H9 (cell line): ENCODE results near the gene ZSWIM5. TPM values are rescaled to one million over a fixed set of nuclear protein-coding genes. Genes with fewer than 3 reads are reported as not detected.
A peak's percentile ranks its signal among the peaks of the same experiment; 100 is the strongest.
"Not testable (repeated sequence)": the region's sequence is repeated elsewhere in the genome, so short reads cannot be mapped to it uniquely, and the experiment has no call there.

Source experiments
- DNase-seq: peaks from one replicate; pipeline ENCODE4 v3.0.0-alpha.2; 2017
- H2AFZ ChIP-seq: one replicate; pipeline ENCODE4 v1.6.1; 2013; ENCODE audit warnings: mild to moderate bottlenecking, low read length, control low read depth, moderate library complexity
- H2AK5ac ChIP-seq: 2 replicates; pipeline ENCODE4 v1.6.1; 2013; ENCODE audit warnings: low read length, control low read depth, mixed read lengths; ENCODE audit not compliant: insufficient read length
- H2BK120ac ChIP-seq: one replicate; pipeline ENCODE4 v1.6.1; 2013; ENCODE audit warnings: low read depth, mild to moderate bottlenecking, low read length, control low read depth, inconsistent platforms; ENCODE audit not compliant: poor library complexity, severe bottlenecking
- H2BK12ac ChIP-seq: 2 replicates; pipeline ENCODE4 v1.6.1; 2013; ENCODE audit warnings: low read length, control low read depth, mixed read lengths, low read depth; ENCODE audit not compliant: insufficient read length
- H2BK15ac ChIP-seq: 2 replicates; pipeline ENCODE4 v1.6.1; 2013; ENCODE audit warnings: low read depth, low read length, control low read depth
- H2BK20ac ChIP-seq: one replicate; pipeline ENCODE4 v1.6.1; 2013; ENCODE audit warnings: low read depth, mild to moderate bottlenecking, low read length, control low read depth, inconsistent platforms; ENCODE audit not compliant: poor library complexity, severe bottlenecking
- H2BK5ac ChIP-seq: 2 replicates; pipeline ENCODE4 v1.6.1; 2013; ENCODE audit warnings: low read length, control low read depth, mixed read lengths; ENCODE audit not compliant: insufficient read length
- H3K14ac ChIP-seq: 2 replicates; pipeline ENCODE4 v1.6.1; 2013; ENCODE audit warnings: low read length, control low read depth; ENCODE audit not compliant: insufficient read depth
- H3K18ac ChIP-seq: 2 replicates; pipeline ENCODE4 v1.6.1; 2013; ENCODE audit warnings: low read depth, mild to moderate bottlenecking, mixed read lengths, low read length, control low read depth; ENCODE audit not compliant: insufficient read length
- H3K23ac ChIP-seq: 2 replicates; pipeline ENCODE4 v1.6.1; 2013; ENCODE audit warnings: low read length, control low read depth, mixed read lengths, low read depth; ENCODE audit not compliant: insufficient read length
- H3K23me2 ChIP-seq: 2 replicates; pipeline ENCODE4 v1.6.1; 2013; ENCODE audit warnings: low read depth, mild to moderate bottlenecking, mixed read lengths, low read length, control low read depth; ENCODE audit not compliant: insufficient read length, poor library complexity, severe bottlenecking
- H3K27ac ChIP-seq: 2 replicates; pipeline ENCODE4 v1.5.1; 2013; ENCODE audit warnings: low read length, control low read depth, mixed read lengths, low read depth; ENCODE audit not compliant: insufficient read length
- H3K27me3 ChIP-seq: 2 replicates; pipeline ENCODE4 v1.6.1; 2013; ENCODE audit warnings: low read length, control low read depth, inconsistent platforms; ENCODE audit not compliant: insufficient read depth
- H3K4ac ChIP-seq: 2 replicates; pipeline ENCODE4 v1.6.1; 2013; ENCODE audit warnings: low read depth, mild to moderate bottlenecking, control low read depth, inconsistent platforms, low read length, moderate library complexity
- H3K4me1 ChIP-seq: 2 replicates; pipeline ENCODE4 v1.6.1; 2013; ENCODE audit warnings: low read length, control low read depth, inconsistent platforms; ENCODE audit not compliant: insufficient read depth
- H3K4me2 ChIP-seq: 2 replicates; pipeline ENCODE4 v1.6.1; 2013; ENCODE audit warnings: low read length, control low read depth, mixed read lengths; ENCODE audit not compliant: insufficient read length, insufficient read depth
- H3K56ac ChIP-seq: 2 replicates; pipeline ENCODE4 v1.6.1; 2013; ENCODE audit warnings: low read depth, mild to moderate bottlenecking, mixed read lengths, low read length, control low read depth; ENCODE audit not compliant: insufficient read length
- H3K79me1 ChIP-seq: 2 replicates; pipeline ENCODE4 v1.6.1; 2013; ENCODE audit warnings: low read depth, mild to moderate bottlenecking, moderate library complexity, low read length, control low read depth, inconsistent platforms; ENCODE audit not compliant: insufficient read depth, poor library complexity, severe bottlenecking
- H3K79me2 ChIP-seq: 2 replicates; pipeline ENCODE4 v1.6.1; 2013; ENCODE audit warnings: low read length, control low read depth, inconsistent platforms; ENCODE audit not compliant: insufficient read depth
- H3K9ac ChIP-seq: 2 replicates; pipeline ENCODE4 v1.6.1; 2013; ENCODE audit warnings: low read length, control low read depth, mixed read lengths; ENCODE audit not compliant: insufficient read length; ENCODE audit errors: extremely low read depth
- H3K9me3 ChIP-seq: one replicate; pipeline ENCODE4 v1.6.1; 2013; ENCODE audit warnings: low read depth, low read length, inconsistent platforms; ENCODE audit not compliant: control insufficient read depth
- H3T11ph ChIP-seq: one replicate; pipeline ENCODE4 v1.6.1; 2013; ENCODE audit warnings: mild to moderate bottlenecking, low read length, control low read depth, inconsistent platforms
- H4K20me1 ChIP-seq: one replicate; pipeline ENCODE4 v1.6.1; 2013; ENCODE audit not compliant: control insufficient read depth, insufficient read length, insufficient read depth
- H4K5ac ChIP-seq: 2 replicates; pipeline ENCODE4 v1.6.1; 2013; ENCODE audit warnings: low read depth, mild to moderate bottlenecking, mixed read lengths, low read length, control low read depth; ENCODE audit not compliant: insufficient read length
- H4K8ac ChIP-seq: replicated peaks from 2 replicates; pipeline ENCODE4 v1.6.1; 2013; ENCODE audit warnings: low read length, control low read depth, mixed read lengths, low read depth; ENCODE audit not compliant: insufficient read length
- H4K91ac ChIP-seq: 2 replicates; pipeline ENCODE4 v1.6.1; 2013; ENCODE audit warnings: low read depth, mild to moderate bottlenecking, moderate library complexity, mixed read lengths, low read length, control low read depth; ENCODE audit not compliant: insufficient read length
- H3K27ac Mint-ChIP-seq, 3 experiments: 2 replicates in 2 of 3; 3 replicates in 1 of 3; pipeline ENCODE4 v1.8.0; 2020 to 2021; ENCODE audit warnings: mixed read lengths in 3 of 3, mild to moderate bottlenecking in 1 of 3, moderate library complexity in 1 of 3
- H3K27me3 Mint-ChIP-seq: 2 replicates; pipeline ENCODE4 v1.8.0; 2021; ENCODE audit warnings: low read depth, mild to moderate bottlenecking, moderate library complexity, mixed read lengths
- H3K36me3 Mint-ChIP-seq, 3 experiments: 2 replicates in 2 of 3; 3 replicates in 1 of 3; pipeline ENCODE4 v1.8.0; 2020 to 2021; ENCODE audit warnings: low read depth in 3 of 3, mixed read lengths in 3 of 3; ENCODE audit not compliant: insufficient read depth in 1 of 3
- H3K4me1 Mint-ChIP-seq, 2 experiments: 2 replicates each; pipeline ENCODE4 v1.8.0; 2020; ENCODE audit warnings: mixed read lengths in 2 of 2
- H3K4me3 Mint-ChIP-seq, 2 experiments: 2 replicates in 1 of 2; 3 replicates in 1 of 2; pipeline ENCODE4 v1.8.0; 2020 to 2021; ENCODE audit warnings: mild to moderate bottlenecking in 2 of 2, mixed read lengths in 2 of 2, moderate library complexity in 1 of 2
- H3K9me3 Mint-ChIP-seq, 2 experiments: 2 replicates in 1 of 2; 3 replicates in 1 of 2; pipeline ENCODE4 v1.8.0; 2020; ENCODE audit warnings: mild to moderate bottlenecking in 2 of 2, mixed read lengths in 2 of 2, moderate library complexity in 1 of 2
- WGBS: extraction: QIAGEN DNeasy Blood & Tissue Kit; methylation state at CpG from one replicate; pipeline ENCODE4 v1.1.7; 2013; ENCODE audit warnings: missing lambda C conversion rate, low lambda C conversion rate, mixed read lengths; ENCODE audit not compliant: insufficient read length; ENCODE audit errors: extremely low coverage; 5-methylcytosine and 5-hydroxymethylcytosine counted together
- total RNA-seq: library from RNA; stranded (reverse); gene quantifications from 2 replicates; pipeline ENCODE4 v1.2.1, GENCODE V29; 2021
- TF ChIP-seq, protein P1 (sequence below): fragments of 200-600 bp; sonication (generic); conservative IDR thresholded peaks from 3 replicates; pipeline ENCODE4 v1.8.0; 2021; ENCODE audit warnings: antibody characterized with exemption, mild to moderate bottlenecking

The ZSWIM5 gene
- total RNA-seq, 1 experiment from 2014 or later, result 3.5 TPM

DNA sequence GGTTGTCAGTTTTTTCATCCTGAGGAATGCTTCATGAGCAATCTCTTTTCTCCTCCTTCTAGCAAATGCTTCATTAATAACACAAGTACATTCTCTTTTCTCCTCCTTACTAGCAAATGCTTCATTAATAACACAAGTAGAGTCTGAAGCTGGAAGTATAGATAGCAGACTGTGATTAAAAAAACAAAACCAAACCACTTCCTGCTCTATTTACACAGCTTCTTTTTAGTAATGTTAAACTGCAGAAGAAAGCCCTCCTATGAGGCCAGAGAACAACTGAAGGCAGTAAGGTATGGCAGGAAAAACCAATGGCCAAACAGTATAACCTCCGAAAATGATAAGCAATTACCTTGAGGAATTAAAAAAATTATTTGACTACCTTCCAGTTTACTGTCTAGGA lies 90.1 kb downstream of the ZSWIM5 start:
- Mint-ChIP-seq H3K36me3 (peaks cover 5 to 21% (median 7%) of the 10 kb centered on the region in 3 experiments; a peak in 6 of 7 replicates), H3K4me1 (peaks cover 9 to 13% of the 10 kb centered on the region in 2 experiments), H3K4me3 (no peak overlapping the region), H3K27ac (peak overlapping the region in 1 of 3 experiments; percentile 42; a peak in 1 of 7 replicates), H3K27me3 (no peaks in the 10 kb centered on the region), H3K9me3 (peaks cover 14 to 18% of the 10 kb centered on the region in 2 experiments)
- Histone ChIP-seq H3K14ac (no peak overlapping the region), H3K4me2 (no peak overlapping the region), H3K4me1 (no peaks in the 10 kb centered on the region), H4K20me1 (no peaks in the 10 kb centered on the region), H3K27ac (no peak overlapping the region), H2BK120ac (no peak overlapping the region), H2BK12ac (no peak overlapping the region), H3K23me2 (no peaks in the 10 kb centered on the region), H3K9ac (no peak overlapping the region), H2BK5ac (no peak overlapping the region), H3T11ph (no peak overlapping the region), H3K79me2 (no peaks in the 10 kb centered on the region), H4K5ac (no peak overlapping the region), H4K91ac (no peak overlapping the region), H3K79me1 (no peaks in the 10 kb centered on the region), H2AK5ac (no peak overlapping the region), H2BK15ac (no peak overlapping the region), H4K8ac (no peak overlapping the region), H3K56ac (no peak overlapping the region), H3K4ac (no peak overlapping the region), H2AFZ (no peak overlapping the region), H2BK20ac (no peak overlapping the region), H3K9me3 (no peaks in the 10 kb centered on the region), H3K23ac (no peak overlapping the region), H3K27me3 (no peaks in the 10 kb centered on the region), H3K18ac (no peak overlapping the region)
- no peak for DNase-seq
- no CpG with 5 or more reads among the region's 1 CpG for WGBS
- TF ChIP-seq, protein P1, sequence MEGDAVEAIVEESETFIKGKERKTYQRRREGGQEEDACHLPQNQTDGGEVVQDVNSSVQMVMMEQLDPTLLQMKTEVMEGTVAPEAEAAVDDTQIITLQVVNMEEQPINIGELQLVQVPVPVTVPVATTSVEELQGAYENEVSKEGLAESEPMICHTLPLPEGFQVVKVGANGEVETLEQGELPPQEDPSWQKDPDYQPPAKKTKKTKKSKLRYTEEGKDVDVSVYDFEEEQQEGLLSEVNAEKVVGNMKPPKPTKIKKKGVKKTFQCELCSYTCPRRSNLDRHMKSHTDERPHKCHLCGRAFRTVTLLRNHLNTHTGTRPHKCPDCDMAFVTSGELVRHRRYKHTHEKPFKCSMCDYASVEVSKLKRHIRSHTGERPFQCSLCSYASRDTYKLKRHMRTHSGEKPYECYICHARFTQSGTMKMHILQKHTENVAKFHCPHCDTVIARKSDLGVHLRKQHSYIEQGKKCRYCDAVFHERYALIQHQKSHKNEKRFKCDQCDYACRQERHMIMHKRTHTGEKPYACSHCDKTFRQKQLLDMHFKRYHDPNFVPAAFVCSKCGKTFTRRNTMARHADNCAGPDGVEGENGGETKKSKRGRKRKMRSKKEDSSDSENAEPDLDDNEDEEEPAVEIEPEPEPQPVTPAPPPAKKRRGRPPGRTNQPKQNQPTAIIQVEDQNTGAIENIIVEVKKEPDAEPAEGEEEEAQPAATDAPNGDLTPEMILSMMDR, result no peak

DNA sequence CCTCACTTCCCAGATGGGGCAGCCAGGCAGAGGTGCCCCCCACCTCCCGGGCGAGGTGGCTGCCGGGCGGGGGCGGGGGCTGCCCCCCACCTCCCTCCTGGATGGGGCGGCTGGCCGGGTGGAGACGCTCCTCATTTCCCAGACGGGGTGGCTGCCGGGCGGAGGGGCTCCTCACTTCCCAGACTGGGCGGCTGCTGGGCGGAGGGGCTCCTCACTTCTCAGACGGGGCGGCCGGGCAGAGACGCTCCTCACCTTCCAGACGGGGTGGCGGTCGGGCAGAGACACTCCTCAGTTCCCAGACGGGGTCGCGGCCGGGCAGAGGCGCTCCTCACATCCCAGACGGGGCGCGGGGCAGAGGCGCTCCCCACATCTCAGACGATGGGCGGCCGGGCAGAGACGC lies 91.2 kb downstream of the ZSWIM5 start:
- H3T11ph ChIP-seq, H2BK15ac ChIP-seq, H3K56ac ChIP-seq, H3K23ac ChIP-seq, H3K79me1 ChIP-seq, H4K91ac ChIP-seq, H3K4me2 ChIP-seq, H2AK5ac ChIP-seq, H4K5ac ChIP-seq, H2AFZ ChIP-seq, H3K79me2 ChIP-seq, H2BK12ac ChIP-seq, H2BK120ac ChIP-seq, H3K27me3 ChIP-seq, H4K20me1 ChIP-seq, H3K14ac ChIP-seq, H3K27me3 Mint-ChIP-seq, H3K9me3 ChIP-seq, H3K27ac ChIP-seq, H2BK20ac ChIP-seq, H3K4ac ChIP-seq, H2BK5ac ChIP-seq, H3K27ac Mint-ChIP-seq, H4K8ac ChIP-seq, DNase-seq, H3K4me1 ChIP-seq, H3K9ac ChIP-seq, H3K23me2 ChIP-seq, H3K4me3 Mint-ChIP-seq, H3K18ac ChIP-seq: not testable (repeated sequence)
- WGBS, result no CpG with 5 or more reads among the region's 33 CpGs
- H3K9me3 Mint-ChIP-seq, result peaks cover 18 to 23% of the 10 kb centered on the region in 2 experiments
- H3K4me1 Mint-ChIP-seq, result peaks cover 13% of the 10 kb centered on the region in 2 experiments
- H3K36me3 Mint-ChIP-seq, result peaks cover 5 to 24% (median 7%) of the 10 kb centered on the region in 3 experiments
